Measurements from ENCODE around the gene ADCYAP1R1.

The ADCYAP1R1 gene

GRCh38 chr7:31105256-31105950 is 53.3 kb downstream of the ADCYAP1R1 start:
- TF ChIP-seq EZH2phosphoT487 (IDR thresholded peaks at IDR 0.05; ENCODE audit: low read depth): no peak
- TF ChIP-seq CTCF (IDR thresholded peaks at IDR 0.05; ENCODE audit: low read depth, low read length): no peak
- Histone ChIP-seq H3K4me2 (ENCODE audit: low read length) (no peak overlapping the region), H3K4me1 (ENCODE audit: low read length) (no peaks in the 10 kb centered on the region), H3K36me3 (replicated peaks; ENCODE audit: low read depth, low read length) (no peaks in the 10 kb centered on the region), H3K9ac (ENCODE audit: low read length) (no peak overlapping the region), H3K79me2 (ENCODE audit: low read length) (no peaks in the 10 kb centered on the region), H3K4me3 (ENCODE audit: low read length) (no peak overlapping the region), H3K27me3 (ENCODE audit: low read depth, low read length) (no peaks in the 10 kb centered on the region), H3K27ac (ENCODE audit: low read length) (no peak overlapping the region), H4K20me1 (ENCODE audit: insufficient read depth, low read length) (no peaks in the 10 kb centered on the region), H2AFZ (ENCODE audit: low read depth, low read length) (no peak overlapping the region), H3K9me3 (ENCODE audit: insufficient read depth, low read length) (no peaks in the 10 kb centered on the region)

GRCh38 chr7:31106303-31107105 is 54.4 kb downstream of the ADCYAP1R1 start:
- Histone ChIP-seq H4K20me1 (ENCODE audit: insufficient read depth, low read length) (no peaks in the 10 kb centered on the region), H3K36me3 (replicated peaks; ENCODE audit: low read depth, low read length) (no peaks in the 10 kb centered on the region)
- no peak for TF ChIP-seq CTCF (IDR thresholded peaks at IDR 0.05; ENCODE audit: low read depth, low read length)
- TF ChIP-seq EZH2phosphoT487 (IDR thresholded peaks at IDR 0.05; ENCODE audit: low read depth): no peak

GRCh38 chr7:31107106-31108090 is 55.3 kb downstream of the ADCYAP1R1 start:
- no peak for TF ChIP-seq CTCF (IDR thresholded peaks at IDR 0.05; ENCODE audit: low read depth, low read length)
- TF ChIP-seq EZH2phosphoT487 (IDR thresholded peaks at IDR 0.05; ENCODE audit: low read depth): no peak
- no peak overlapping the region for H3K4me3 ChIP-seq (ENCODE audit: low read length)
- no peak overlapping the region for H3K9ac ChIP-seq (ENCODE audit: low read length)
- H3K9me3 ChIP-seq (ENCODE audit: insufficient read depth, low read length): no peaks in the 10 kb centered on the region
- no peaks in the 10 kb centered on the region for H3K36me3 ChIP-seq (replicated peaks; ENCODE audit: low read depth, low read length)
- H3K27ac ChIP-seq (ENCODE audit: low read length): no peak overlapping the region
- H3K4me1 ChIP-seq (ENCODE audit: low read length): no peaks in the 10 kb centered on the region
- H2AFZ ChIP-seq (ENCODE audit: low read depth, low read length): no peak overlapping the region
- no peaks in the 10 kb centered on the region for H4K20me1 ChIP-seq (ENCODE audit: insufficient read depth, low read length)
- H3K79me2 ChIP-seq (ENCODE audit: low read length): no peaks in the 10 kb centered on the region
- no peaks in the 10 kb centered on the region for H3K27me3 ChIP-seq (ENCODE audit: low read depth, low read length)
- no peak overlapping the region for H3K4me2 ChIP-seq (ENCODE audit: low read length)

More at GRCh38 chr7:31106303-31107105, 54.4 kb downstream of the ADCYAP1R1 start:
- Histone ChIP-seq H3K4me3 (ENCODE audit: low read length) (no peak overlapping the region), H3K4me2 (ENCODE audit: low read length) (no peak overlapping the region), H3K79me2 (ENCODE audit: low read length) (no peaks in the 10 kb centered on the region), H3K9ac (ENCODE audit: low read length) (no peak overlapping the region), H3K4me1 (ENCODE audit: low read length) (no peaks in the 10 kb centered on the region), H2AFZ (ENCODE audit: low read depth, low read length) (no peak overlapping the region), H3K9me3 (ENCODE audit: insufficient read depth, low read length) (no peaks in the 10 kb centered on the region), H3K27me3 (ENCODE audit: low read depth, low read length) (no peaks in the 10 kb centered on the region), H3K27ac (ENCODE audit: low read length) (no peak overlapping the region)

Measured in OCI-LY3 (cell line).